ENCODE data around the gene DPP7. TPM values are rescaled to one million over a fixed set of nuclear protein-coding genes. Genes with fewer than 3 reads are reported as not detected.

Gene DPP7
- total and polyA plus RNA-seq, 9 of the 15 experiments (the other 6 are each of a cell fraction or from before 2014, with no cell fraction given): 0.99 to 365 (median 132) TPM

- TF ChIP-seq POLR2H (tag; IDR thresholded peaks at IDR 0.05; ENCODE audit: low read depth) (no peak), ZNF143 (CRISPR knock-in tag; IDR thresholded peaks at IDR 0.05) (no peak), LARP7 (IDR thresholded peaks at IDR 0.05) (no peak), NELFE (IDR thresholded peaks at IDR 0.05; ENCODE audit: insufficient read depth, insufficient read length) (no peak), NCOR1 (IDR thresholded peaks at IDR 0.05) (no peak), SAFB (IDR thresholded peaks at IDR 0.05; ENCODE audit: borderline replicate concordance, low read depth, low read length) (peak; percentile 43; the same call in 1 of the 2 replicates), ZKSCAN8 (CRISPR knock-in tag; IDR thresholded peaks at IDR 0.05) (no peak), CTBP1 (IDR thresholded peaks at IDR 0.05; ENCODE audit: borderline replicate concordance) (no peak), PML (IDR thresholded peaks at IDR 0.05; ENCODE audit: low read length) (no peak), RAD21 (CRISPR knock-in tag; conservative IDR thresholded peaks at IDR 0.05 in 1 of 2, IDR thresholded peaks at IDR 0.05 in 1 of 2) (no peak), HMG20A (CRISPR knock-in tag; conservative IDR thresholded peaks at IDR 0.05) (no peak), ZNF408 (CRISPR knock-in tag; IDR thresholded peaks at IDR 0.05; ENCODE audit: low read depth) (no peak), ZKSCAN1 (IDR thresholded peaks at IDR 0.05; ENCODE audit: low read depth, low read length) (no peak), POLR2B (IDR thresholded peaks at IDR 0.05; ENCODE audit: low read depth, partially characterized antibody) (no peak), ETS1 (conservative IDR thresholded peaks at IDR 0.05; ENCODE audit: control insufficient read depth, low read depth, low read length) (peak; percentile 70; the same call in 1 of the 2 replicates), E4F1 (CRISPR knock-in tag; IDR thresholded peaks at IDR 0.05; ENCODE audit: borderline replicate concordance) (no peak), FIP1L1 (IDR thresholded peaks at IDR 0.05; ENCODE audit: low read depth, low read length, poor library complexity, severe bottlenecking) (peak; percentile 39), SMARCA5 (IDR thresholded peaks at IDR 0.05) (no peak), SPI1 (IDR thresholded peaks at IDR 0.05; ENCODE audit: borderline replicate concordance, low read depth, low read length) (no peak)
- TF ChIP-seq, protein P1, sequence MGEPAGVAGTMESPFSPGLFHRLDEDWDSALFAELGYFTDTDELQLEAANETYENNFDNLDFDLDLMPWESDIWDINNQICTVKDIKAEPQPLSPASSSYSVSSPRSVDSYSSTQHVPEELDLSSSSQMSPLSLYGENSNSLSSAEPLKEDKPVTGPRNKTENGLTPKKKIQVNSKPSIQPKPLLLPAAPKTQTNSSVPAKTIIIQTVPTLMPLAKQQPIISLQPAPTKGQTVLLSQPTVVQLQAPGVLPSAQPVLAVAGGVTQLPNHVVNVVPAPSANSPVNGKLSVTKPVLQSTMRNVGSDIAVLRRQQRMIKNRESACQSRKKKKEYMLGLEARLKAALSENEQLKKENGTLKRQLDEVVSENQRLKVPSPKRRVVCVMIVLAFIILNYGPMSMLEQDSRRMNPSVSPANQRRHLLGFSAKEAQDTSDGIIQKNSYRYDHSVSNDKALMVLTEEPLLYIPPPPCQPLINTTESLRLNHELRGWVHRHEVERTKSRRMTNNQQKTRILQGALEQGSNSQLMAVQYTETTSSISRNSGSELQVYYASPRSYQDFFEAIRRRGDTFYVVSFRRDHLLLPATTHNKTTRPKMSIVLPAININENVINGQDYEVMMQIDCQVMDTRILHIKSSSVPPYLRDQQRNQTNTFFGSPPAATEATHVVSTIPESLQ (CRISPR knock-in tag; IDR thresholded peaks at IDR 0.05): no peak
- TF ChIP-seq, protein P2, sequence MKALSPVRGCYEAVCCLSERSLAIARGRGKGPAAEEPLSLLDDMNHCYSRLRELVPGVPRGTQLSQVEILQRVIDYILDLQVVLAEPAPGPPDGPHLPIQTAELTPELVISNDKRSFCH (CRISPR knock-in tag; IDR thresholded peaks at IDR 0.05): no peak
- TF ChIP-seq, protein P2 (tag; IDR thresholded peaks at IDR 0.05): 0 out of 2 replicates have a peak, but pooled peaks have one; percentile 42
These were observed 24.4 kb upstream of the DPP7 start, which contains the start of gene GRIN1 (continued) for GRCh38 chr9:137138722-137139467.

All from K562 (cell line).